Activated B cell treated with CpG ODN at 0.5 μM for 24 hours (primary cell): ENCODE results near the gene WDR17. TPM values are rescaled to one million over a fixed set of nuclear protein-coding genes. Genes with fewer than 3 reads are reported as not detected.

ENCODE experiments used
- ATAC-seq: fragments of 200-7000 bp; cut with Tn5 transposase; one replicate; pipeline ENCODE4 v1.10.0; 2021; ENCODE audit warnings: low read depth, mild to moderate bottlenecking, moderate library complexity
- CTCF ChIA-PET: fragments of 350-600 bp; sonication (Branson Sonifier 250); formaldehyde crosslinking; loops from one replicate; lab custom pipeline; 2021; ENCODE audit warnings: antibody characterized with exemption; lab: Charles Lee
- POLR2A ChIA-PET: fragments of 350-600 bp; sonication (Branson Sonifier 250); formaldehyde crosslinking; loops from one replicate; lab custom pipeline; 2021; ENCODE audit warnings: antibody characterized with exemption; lab: Charles Lee
- DNase-seq: peaks from one replicate; pipeline ENCODE4 v3.0.0; 2022
- H3K27ac Mint-ChIP-seq: one replicate; pipeline ENCODE4 v1.8.0; 2020; ENCODE audit warnings: mixed read lengths
- H3K27me3 Mint-ChIP-seq: one replicate; pipeline ENCODE4 v1.8.0; 2021; ENCODE audit warnings: mixed read lengths
- H3K36me3 Mint-ChIP-seq: one replicate; pipeline ENCODE4 v1.8.0; 2021; ENCODE audit warnings: low read depth, mixed read lengths
- H3K4me1 Mint-ChIP-seq: one replicate; pipeline ENCODE4 v1.8.0; 2021; ENCODE audit warnings: mixed read lengths
- H3K4me3 Mint-ChIP-seq: one replicate; pipeline ENCODE4 v1.8.0; 2020; ENCODE audit warnings: mild to moderate bottlenecking, mixed read lengths
- H3K9me3 Mint-ChIP-seq: one replicate; pipeline ENCODE4 v1.8.0; 2020; ENCODE audit warnings: mixed read lengths
- intact Hi-C: fragments of 100-400 bp; cut with micrococcal nuclease; formaldehyde crosslinking; loops from one replicate; pipeline ENCODE4 v1.15.1; 2024
- total RNA-seq: library from RNA; stranded (reverse); gene quantifications from 2 replicates; pipeline ENCODE4 v1.2.3, GENCODE V29; 2022
- TF ChIP-seq, protein P1 (sequence below): fragments of 200-600 bp; IDR thresholded peaks from one replicate; pipeline ENCODE4 v1.8.0; 2022; ENCODE audit warnings: antibody characterized with exemption, mild to moderate bottlenecking

WDR17 gene
- total RNA-seq, 1 donor from 2014 or later, result 6.2 TPM

DNA sequence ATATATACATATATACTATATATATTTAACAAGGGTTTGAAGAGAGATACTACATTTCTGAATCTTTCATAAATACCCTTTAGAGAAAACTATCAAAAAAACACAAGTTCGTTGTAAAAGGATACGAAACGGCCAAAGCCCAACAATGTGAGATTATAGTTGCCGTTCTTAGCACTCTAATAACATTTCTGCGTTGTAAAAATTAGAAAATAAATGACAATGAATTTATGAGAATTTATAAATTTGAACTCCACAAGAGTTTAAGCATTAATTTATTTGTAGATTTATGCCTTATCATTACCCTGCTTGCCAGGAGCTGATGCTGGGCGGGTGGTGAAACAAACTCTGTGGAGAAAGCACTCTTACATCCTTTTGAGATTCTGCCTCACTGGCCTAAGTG is 1.1 kb downstream of the WDR17 start:
- ChIA-PET POLR2A (no interaction called here), CTCF (interaction anchor here (1.5 kb wide), 1 partner anchor 57 kb away, joined by 3 read pairs; no protein-coding TSS in a partner anchor)
- Mint-ChIP-seq H3K36me3 (peaks cover 2% of the 10 kb centered on the region), H3K4me1 (peaks cover 11% of the 10 kb centered on the region), H3K4me3 (no peak overlapping the region), H3K27me3 (peaks cover 3% of the 10 kb centered on the region), H3K9me3 (no peaks in the 10 kb centered on the region), H3K27ac (no peak overlapping the region)
- ATAC-seq (no peak), DNase-seq (no peak)
- TF ChIP-seq, protein P1, sequence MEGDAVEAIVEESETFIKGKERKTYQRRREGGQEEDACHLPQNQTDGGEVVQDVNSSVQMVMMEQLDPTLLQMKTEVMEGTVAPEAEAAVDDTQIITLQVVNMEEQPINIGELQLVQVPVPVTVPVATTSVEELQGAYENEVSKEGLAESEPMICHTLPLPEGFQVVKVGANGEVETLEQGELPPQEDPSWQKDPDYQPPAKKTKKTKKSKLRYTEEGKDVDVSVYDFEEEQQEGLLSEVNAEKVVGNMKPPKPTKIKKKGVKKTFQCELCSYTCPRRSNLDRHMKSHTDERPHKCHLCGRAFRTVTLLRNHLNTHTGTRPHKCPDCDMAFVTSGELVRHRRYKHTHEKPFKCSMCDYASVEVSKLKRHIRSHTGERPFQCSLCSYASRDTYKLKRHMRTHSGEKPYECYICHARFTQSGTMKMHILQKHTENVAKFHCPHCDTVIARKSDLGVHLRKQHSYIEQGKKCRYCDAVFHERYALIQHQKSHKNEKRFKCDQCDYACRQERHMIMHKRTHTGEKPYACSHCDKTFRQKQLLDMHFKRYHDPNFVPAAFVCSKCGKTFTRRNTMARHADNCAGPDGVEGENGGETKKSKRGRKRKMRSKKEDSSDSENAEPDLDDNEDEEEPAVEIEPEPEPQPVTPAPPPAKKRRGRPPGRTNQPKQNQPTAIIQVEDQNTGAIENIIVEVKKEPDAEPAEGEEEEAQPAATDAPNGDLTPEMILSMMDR, result no peak
- intact Hi-C loops, result loop anchor here (1.0 kb wide), 1 partner anchor 58 kb away; no protein-coding TSS in a partner anchor

GRCh38 chr4:176077561-176077960 is 11.9 kb downstream of the WDR17 start:
- Mint-ChIP-seq H3K27me3 (peaks cover 2% of the 10 kb centered on the region), H3K4me3 (no peak overlapping the region), H3K9me3 (no peaks in the 10 kb centered on the region), H3K36me3 (no peaks in the 10 kb centered on the region), H3K27ac (no peak overlapping the region), H3K4me1 (no peaks in the 10 kb centered on the region)
- TF ChIP-seq, protein P1, result no peak
- ChIA-PET POLR2A (interaction anchor here (0.6 kb wide), 1 partner anchor 16 kb away, joined by 5 read pairs; no protein-coding TSS in a partner anchor), CTCF (interaction anchor here (0.7 kb wide), 1 partner anchor 854 kb away, joined by 3 read pairs; no protein-coding TSS in a partner anchor)
- ATAC-seq, result no peak
- intact Hi-C loops, result no loop called here
- DNase-seq, result no peak

GRCh38 chr4:176084769-176085168 is 19.1 kb downstream of the WDR17 start:
- intact Hi-C loops, result no loop called here
- Mint-ChIP-seq H3K36me3 (no peaks in the 10 kb centered on the region), H3K27ac (no peak overlapping the region), H3K4me3 (no peak overlapping the region), H3K27me3 (no peaks in the 10 kb centered on the region), H3K4me1 (peaks cover 13% of the 10 kb centered on the region), H3K9me3 (no peaks in the 10 kb centered on the region)
- TF ChIP-seq, protein P1, result no peak
- POLR2A ChIA-PET, result no interaction called here
- no peak for DNase-seq
- CTCF ChIA-PET, result no interaction called here
- ATAC-seq, result no peak

GRCh38 chr4:176090115-176090514 is 24.5 kb downstream of the WDR17 start:
- no peaks in the 10 kb centered on the region for H3K36me3 Mint-ChIP-seq
- peaks cover 20% of the 10 kb centered on the region for H3K4me1 Mint-ChIP-seq
- peak overlapping the region; percentile 33 for H3K27ac Mint-ChIP-seq
- no peaks in the 10 kb centered on the region for H3K9me3 Mint-ChIP-seq
- intact Hi-C loops, result loop anchor here (1.0 kb wide), 4 partner anchors 25 to 105 kb away; partner anchors contain the start of genes SPATA4 and WDR17
- peak overlapping the region; percentile 9 for H3K4me3 Mint-ChIP-seq
- ChIA-PET POLR2A (interaction anchor here (1.3 kb wide), 1 partner anchor 105 kb away, joined by 3 read pairs; the partner anchor contains the start of gene SPATA4), CTCF (no interaction called here)
- no peak for DNase-seq
- ATAC-seq, result peak; percentile 95
- TF ChIP-seq, protein P1, result no peak
- H3K27me3 Mint-ChIP-seq, result no peaks in the 10 kb centered on the region

DNA sequence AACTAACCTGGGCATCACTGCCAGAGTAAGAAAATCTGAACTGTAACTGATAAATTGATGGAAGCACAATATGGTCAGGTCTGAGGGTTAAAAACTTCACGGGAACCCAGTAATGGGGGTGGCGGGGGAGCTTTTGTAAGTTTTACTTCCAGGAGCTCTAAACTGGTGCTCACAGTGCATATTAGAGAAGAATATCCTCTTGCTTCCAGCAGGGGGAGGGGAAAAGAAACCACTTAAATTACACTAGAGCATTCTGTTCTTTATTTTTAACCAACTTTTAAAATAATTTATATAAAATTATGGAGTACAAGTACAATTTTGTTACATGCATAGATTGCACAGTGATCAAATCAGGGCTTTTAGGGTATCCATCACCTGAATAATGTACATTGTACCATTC is 33.7 kb downstream of the WDR17 start:
- H3K4me1 Mint-ChIP-seq, result no peaks in the 10 kb centered on the region
- CTCF ChIA-PET, result no interaction called here
- TF ChIP-seq, protein P1, result no peak
- no peaks in the 10 kb centered on the region for H3K36me3 Mint-ChIP-seq
- POLR2A ChIA-PET, result no interaction called here
- H3K27me3 Mint-ChIP-seq, result no peaks in the 10 kb centered on the region
- ATAC-seq, result no peak
- H3K27ac Mint-ChIP-seq, result no peak overlapping the region
- no peak for DNase-seq
- no peak overlapping the region for H3K4me3 Mint-ChIP-seq
- H3K9me3 Mint-ChIP-seq, result peaks cover 14% of the 10 kb centered on the region
- intact Hi-C loops, result no loop called here
